Thyroid gland (tissue), 4 donors: ENCODE measurements around the gene GCLC. TPM values are rescaled to one million over a fixed set of nuclear protein-coding genes. Genes with fewer than 3 reads are reported as not detected.

ENCODE experiments used
- DNase-seq, 2 donors: peaks; one replicate each; pipeline ENCODE4 v3.0.0-alpha.2; 2019
- H3K27ac ChIP-seq, 3 donors: fragments of 200-600 bp; sonication (generic); 1 replicate in 2 of 3; 2 replicates in 1 of 3; pipeline ENCODE4 v1.5.1; 2016 to 2019; ENCODE audit warnings: mild to moderate bottlenecking in 1 of 3, moderate library complexity in 1 of 3
- H3K27me3 ChIP-seq: fragments of 200-600 bp; sonication (generic); one replicate; pipeline ENCODE4 v1.5.1; 2019
- H3K36me3 ChIP-seq, 2 donors: fragments of 200-600 bp; sonication (generic); one replicate each; pipeline ENCODE4 v1.5.1; 2016 to 2019
- H3K4me1 ChIP-seq, 2 donors: fragments of 200-600 bp; sonication (generic); one replicate each; pipeline ENCODE4 v1.5.1; 2017 to 2019
- H3K4me3 ChIP-seq, 3 donors: fragments of 200-600 bp; sonication (generic); replicated peaks in 1 of 3; 1 replicate in 2 of 3; 2 replicates in 1 of 3; pipeline ENCODE4 v1.5.1; 2016; ENCODE audit warnings: mild to moderate bottlenecking in 1 of 3
- H3K9me3 ChIP-seq: fragments of 200-600 bp; sonication (generic); one replicate; pipeline ENCODE4 v1.5.1; 2017
- POLR2A ChIP-seq, 2 donors: fragments of 450-650 bp; IDR thresholded peaks; one replicate each; pipeline ENCODE4 v1.6.1; 2017; ENCODE audit warnings: antibody characterized with exemption in 2 of 2, mild to moderate bottlenecking in 2 of 2, moderate library complexity in 1 of 2
- WGBS, 2 donors: methylation state at CpG; one replicate each; pipeline ENCODE4 v1.1.5; 2017; 5-methylcytosine and 5-hydroxymethylcytosine counted together
- intact Hi-C: fragments of 100-400 bp; cut with DNase I; formaldehyde crosslinking; loops from one replicate; pipeline ENCODE4 v1.15.1; 2023
- total RNA-seq, 4 donors: library from RNA; depleted of rRNA; stranded (reverse); fragments of >200 nt; gene quantifications; one replicate each; pipeline ENCODE4 v1.2.3, GENCODE V29; 2016
- TF ChIP-seq, protein P1 (sequence below), 6 experiments: fragments of 200-600 bp in 3 of 6; fragments of 450-650 bp in 3 of 6; sonication (generic) in 3 of 6; IDR thresholded peaks; one replicate each; pipeline ENCODE4 v1.5.1; 2016 to 2019; ENCODE audit warnings: antibody characterized with exemption in 6 of 6, mild to moderate bottlenecking in 2 of 6, inconsistent platforms in 1 of 6, moderate library complexity in 1 of 6

Gene GCLC
- total RNA-seq, 4 donors from 2014 or later = 67.3 to 210 (median 82.0) TPM

DNA sequence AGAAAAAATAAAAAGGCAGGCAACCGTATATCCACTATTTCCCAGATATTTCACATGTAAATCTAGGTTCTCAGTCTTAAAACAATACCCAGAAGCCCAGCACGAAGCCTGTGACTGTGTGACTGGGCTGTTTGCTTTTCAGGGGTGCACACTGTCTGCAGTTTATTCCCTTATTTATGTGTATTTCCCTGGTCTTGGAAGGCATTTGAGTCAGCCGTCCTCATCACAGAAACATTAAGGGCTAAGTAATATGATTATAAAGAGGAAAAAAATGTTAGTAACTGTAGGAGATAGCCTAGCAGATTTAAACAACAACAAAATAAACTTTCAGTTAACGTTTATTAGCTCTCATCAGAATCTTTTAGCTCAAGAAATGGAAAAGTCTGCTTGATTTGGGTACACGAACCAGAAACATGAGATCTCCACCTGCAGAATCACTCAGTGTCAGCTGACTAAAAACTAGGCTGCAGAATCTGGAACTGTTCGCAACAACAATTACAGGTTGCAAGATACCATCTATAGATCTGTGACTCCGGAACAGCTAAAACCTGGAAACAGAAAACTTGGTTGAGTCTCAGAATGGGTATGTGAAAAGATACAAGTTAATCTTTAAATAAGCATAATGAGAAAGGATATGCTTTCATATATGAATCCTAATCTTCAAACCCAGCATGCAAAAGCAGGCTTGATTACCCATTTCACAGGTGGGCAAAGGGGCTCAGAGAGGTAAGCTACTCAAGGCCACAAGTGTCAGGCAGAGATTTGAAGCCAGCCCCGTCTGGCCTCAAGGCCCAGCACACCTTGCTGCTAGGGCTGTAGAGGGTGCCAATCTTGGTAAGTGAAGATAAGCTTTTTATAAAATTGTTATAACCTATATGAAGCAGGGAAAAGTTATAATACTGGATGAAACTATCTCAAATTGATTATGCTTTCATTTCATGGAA lies 21.1 kb downstream of the GCLC start:
- no peak for DNase-seq
- no peak overlapping the region for H3K4me3 ChIP-seq
- intact Hi-C loops = no loop called here
- TF ChIP-seq POLR2A (IDR thresholded peaks at IDR 0.05) = no peak
- no peaks in the 10 kb centered on the region for H3K9me3 ChIP-seq
- 90% methylated on average over 8 of the region's 8 CpGs for WGBS, 2 donors
- H3K4me1 ChIP-seq = peaks cover 12 to 19% of the 10 kb centered on the region in 2 donors
- H3K36me3 ChIP-seq = peaks cover 5 to 9% of the 10 kb centered on the region in 2 donors
- H3K27ac ChIP-seq = no peak overlapping the region
- no peaks in the 10 kb centered on the region for H3K27me3 ChIP-seq

DNA sequence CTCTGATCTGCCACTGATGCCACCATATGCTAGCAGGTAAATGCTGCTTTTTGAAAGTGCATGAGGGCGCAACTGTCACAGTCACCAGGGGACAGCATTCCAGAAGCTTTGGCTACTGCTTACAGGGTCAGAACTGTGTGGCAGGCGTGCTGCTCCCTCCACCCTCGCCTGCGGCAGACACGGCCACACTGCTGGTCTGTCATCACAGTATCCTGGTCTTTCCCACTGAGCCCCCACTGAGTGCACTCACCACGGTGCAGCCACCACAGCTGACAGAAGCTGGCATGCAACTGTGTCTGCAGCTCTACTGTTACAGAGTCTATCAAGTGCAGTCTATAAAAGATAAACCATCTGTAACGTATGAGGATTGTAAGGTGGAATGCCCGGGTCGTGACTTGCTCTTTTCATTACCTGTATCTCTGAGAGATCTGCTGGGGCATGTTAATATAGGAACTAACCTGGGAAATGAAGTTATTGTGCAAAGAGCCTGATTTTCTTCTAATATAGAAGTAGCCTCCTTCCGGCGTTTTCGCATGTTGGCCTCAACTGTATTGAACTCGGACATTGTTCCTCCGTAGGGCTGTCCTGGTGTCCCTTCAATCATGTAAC lies 24.5 kb downstream of the GCLC start:
- Histone ChIP-seq H3K27ac (no peak overlapping the region), H3K36me3 (peaks cover 5 to 9% of the 10 kb centered on the region in 2 donors), H3K9me3 (no peaks in the 10 kb centered on the region), H3K4me1 (peaks cover 19 to 25% of the 10 kb centered on the region in 2 donors), H3K27me3 (no peaks in the 10 kb centered on the region), H3K4me3 (no peak overlapping the region)
- DNase-seq = no peak
- no peak for TF ChIP-seq POLR2A (IDR thresholded peaks at IDR 0.05)
- TF ChIP-seq, protein P1, sequence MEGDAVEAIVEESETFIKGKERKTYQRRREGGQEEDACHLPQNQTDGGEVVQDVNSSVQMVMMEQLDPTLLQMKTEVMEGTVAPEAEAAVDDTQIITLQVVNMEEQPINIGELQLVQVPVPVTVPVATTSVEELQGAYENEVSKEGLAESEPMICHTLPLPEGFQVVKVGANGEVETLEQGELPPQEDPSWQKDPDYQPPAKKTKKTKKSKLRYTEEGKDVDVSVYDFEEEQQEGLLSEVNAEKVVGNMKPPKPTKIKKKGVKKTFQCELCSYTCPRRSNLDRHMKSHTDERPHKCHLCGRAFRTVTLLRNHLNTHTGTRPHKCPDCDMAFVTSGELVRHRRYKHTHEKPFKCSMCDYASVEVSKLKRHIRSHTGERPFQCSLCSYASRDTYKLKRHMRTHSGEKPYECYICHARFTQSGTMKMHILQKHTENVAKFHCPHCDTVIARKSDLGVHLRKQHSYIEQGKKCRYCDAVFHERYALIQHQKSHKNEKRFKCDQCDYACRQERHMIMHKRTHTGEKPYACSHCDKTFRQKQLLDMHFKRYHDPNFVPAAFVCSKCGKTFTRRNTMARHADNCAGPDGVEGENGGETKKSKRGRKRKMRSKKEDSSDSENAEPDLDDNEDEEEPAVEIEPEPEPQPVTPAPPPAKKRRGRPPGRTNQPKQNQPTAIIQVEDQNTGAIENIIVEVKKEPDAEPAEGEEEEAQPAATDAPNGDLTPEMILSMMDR (IDR thresholded peaks at IDR 0.05) = no peak
- intact Hi-C loops = no loop called here
- WGBS, 2 donors = 86 to 90% methylated on average over 12 to 14 of the region's 14 CpGs

DNA sequence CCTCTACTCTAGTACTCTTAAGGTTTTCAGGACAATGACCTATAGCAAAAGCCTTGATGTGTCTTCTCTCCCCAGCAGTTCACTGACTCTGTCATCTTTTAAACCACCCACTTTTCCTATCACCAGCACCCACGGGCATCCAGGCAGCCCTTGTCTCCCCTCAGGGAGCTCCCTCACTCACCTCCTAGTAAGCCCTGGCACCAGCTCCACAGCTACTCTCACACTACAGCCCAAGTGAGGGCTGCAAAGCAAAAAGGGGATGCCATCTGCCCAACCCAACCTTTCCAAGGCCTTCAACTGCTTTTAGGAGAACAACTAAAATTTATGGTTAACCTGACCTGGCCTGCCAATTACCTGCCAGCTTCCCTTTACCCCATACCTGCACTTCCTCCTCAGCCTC lies 26.0 kb downstream of the GCLC start:
- 63 to 76% methylated on average over 1 of the region's 1 CpG for WGBS, 2 donors

DNA sequence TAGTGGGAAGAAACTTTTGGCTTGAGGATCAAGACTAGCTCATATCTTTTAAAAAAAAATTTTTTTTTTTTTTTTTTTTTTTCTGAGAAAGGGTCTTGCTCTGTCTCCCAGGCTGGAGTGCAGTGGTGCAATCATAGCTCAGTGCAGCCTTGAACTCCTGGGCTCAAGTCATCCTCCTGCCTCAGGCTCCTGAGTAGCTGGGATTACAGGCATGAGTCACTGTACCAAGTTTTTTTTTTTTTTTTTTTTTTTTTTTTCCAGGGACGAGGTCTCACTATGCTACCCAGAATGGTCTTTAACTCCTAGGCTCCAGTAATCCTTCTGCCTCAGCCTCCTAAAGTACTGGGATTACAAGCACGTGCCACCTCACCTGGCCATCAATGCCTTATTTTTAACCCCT lies 27.9 kb downstream of the GCLC start:
- 84 to 85% methylated on average over 2 of the region's 2 CpGs for WGBS, 2 donors
- Histone ChIP-seq H3K27ac (no peak overlapping the region), H3K4me3 (no peak overlapping the region), H3K9me3 (no peaks in the 10 kb centered on the region), H3K4me1 (peaks cover 11% of the 10 kb centered on the region in 2 donors), H3K27me3 (no peaks in the 10 kb centered on the region), H3K36me3 (peaks cover 19% of the 10 kb centered on the region in 2 donors)
- intact Hi-C loops = no loop called here
- TF ChIP-seq, protein P1 (IDR thresholded peaks at IDR 0.05) = no peak
- no peak for TF ChIP-seq POLR2A (IDR thresholded peaks at IDR 0.05)
- no peak for DNase-seq

More for the DNA sequence above, 26.0 kb downstream of the GCLC start:
- Histone ChIP-seq H3K36me3 (peaks cover 10 to 12% of the 10 kb centered on the region in 2 donors), H3K4me1 (peaks cover 11 to 15% of the 10 kb centered on the region in 2 donors), H3K9me3 (no peaks in the 10 kb centered on the region), H3K27ac (no peak overlapping the region), H3K4me3 (no peak overlapping the region), H3K27me3 (no peaks in the 10 kb centered on the region)
- TF ChIP-seq, protein P1 (IDR thresholded peaks at IDR 0.05) = no peak
- no peak for TF ChIP-seq POLR2A (IDR thresholded peaks at IDR 0.05)
- intact Hi-C loops = no loop called here
- no peak for DNase-seq

DNA sequence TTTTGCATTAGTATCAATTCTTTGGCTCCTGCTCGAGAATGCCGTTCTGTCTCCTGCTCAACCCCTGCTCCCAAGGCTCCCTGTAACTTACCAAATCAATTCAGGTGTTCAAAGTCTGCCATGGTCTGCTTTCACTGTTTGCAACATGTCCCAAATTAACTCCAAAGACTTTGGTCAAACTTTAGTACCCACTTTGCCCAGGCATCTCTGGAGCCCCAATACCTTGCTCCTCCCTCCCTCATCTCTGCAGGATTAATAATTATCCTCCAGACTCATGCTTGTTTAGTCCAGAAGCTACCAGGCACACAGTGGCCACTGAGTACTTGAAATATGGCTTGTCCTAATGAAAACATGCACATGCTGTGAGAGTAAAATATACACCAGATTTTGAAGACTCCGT lies 30.2 kb downstream of the GCLC start:
- Histone ChIP-seq H3K36me3 (peaks cover 16 to 19% of the 10 kb centered on the region in 2 donors), H3K4me3 (no peak overlapping the region), H3K27me3 (no peaks in the 10 kb centered on the region), H3K27ac (no peak overlapping the region), H3K9me3 (no peaks in the 10 kb centered on the region), H3K4me1 (peaks cover 11% of the 10 kb centered on the region in 2 donors)
- TF ChIP-seq, protein P1 (IDR thresholded peaks at IDR 0.05) = no peak
- TF ChIP-seq POLR2A (IDR thresholded peaks at IDR 0.05) = no peak
- no peak for DNase-seq
- 85 to 97% methylated on average over 3 of the region's 3 CpGs for WGBS, 2 donors
- intact Hi-C loops = no loop called here
